Panc1 (cell line): ENCODE data around the gene CCDC148. TPM values are rescaled to one million over a fixed set of nuclear protein-coding genes. Genes with fewer than 3 reads are reported as not detected.

Experiments used
- ATAC-seq: fragments of 200-7000 bp; cut with Tn5 transposase; 2 replicates; pipeline ENCODE4 v1.9.1; 2020; ENCODE audit warnings: mild to moderate bottlenecking, moderate library complexity
- BruUV-seq: library from RNA; stranded (reverse); fragments of 400-500 nt; replicated peaks from 2 replicates; lab custom pipeline; 2021; lab: Mats Ljungman, UMichigan
- CTCF ChIA-PET: fragments of 300-600 bp; sonication (Branson Sonifier 250); formaldehyde crosslinking; loops from one replicate; lab custom pipeline; 2022; ENCODE audit warnings: antibody characterized with exemption; lab: Charles Lee
- POLR2A ChIA-PET: fragments of 300-600 bp; sonication (Branson Sonifier 250); formaldehyde crosslinking; loops from one replicate; lab custom pipeline; 2022; ENCODE audit warnings: antibody characterized with exemption; lab: Charles Lee
- DNase-seq: peaks from one replicate; pipeline ENCODE4 v3.0.0-alpha.2; 2010; ENCODE audit warnings: low read depth, low spot score
- H3K27ac ChIP-seq: 2 replicates; pipeline ENCODE4 v1.5.1; 2011; ENCODE audit warnings: mild to moderate bottlenecking, low read length, inconsistent platforms
- H3K27me3 ChIP-seq: fragments of 200-500 bp; sonication (Bioruptor generic); 2 replicates; pipeline ENCODE4 v1.6.0; 2014; ENCODE audit warnings: low read length, inconsistent platforms; ENCODE audit not compliant: control insufficient read depth, insufficient read depth
- H3K36me3 ChIP-seq: fragments of 200-500 bp; sonication (Bioruptor generic); 2 replicates; pipeline ENCODE4 v1.5.1; 2014; ENCODE audit warnings: inconsistent platforms, mild to moderate bottlenecking, low read length, moderate library complexity; ENCODE audit not compliant: control insufficient read depth, insufficient read depth
- H3K4me1 ChIP-seq: 2 replicates; pipeline ENCODE4 v1.5.1; 2011; ENCODE audit warnings: inconsistent platforms, mild to moderate bottlenecking, low read length, moderate library complexity; ENCODE audit not compliant: control insufficient read depth, insufficient read depth
- H3K4me3 ChIP-seq, 2 experiments: 2 replicates each; pipeline ENCODE4 v1.5.1; 2011 to 2012; ENCODE audit warnings: low read depth in 2 of 2, low read length in 2 of 2, mild to moderate bottlenecking in 2 of 2, inconsistent platforms in 1 of 2, moderate library complexity in 1 of 2
- H3K9me3 ChIP-seq: fragments of 200-500 bp; sonication (Bioruptor generic); 2 replicates; pipeline ENCODE4 v1.5.1; 2014; ENCODE audit warnings: low read depth, mild to moderate bottlenecking, inconsistent platforms, low read length, moderate library complexity; ENCODE audit not compliant: control insufficient read depth, insufficient read depth
- POLR2AphosphoS5 ChIP-seq: IDR thresholded peaks from 2 replicates; pipeline ENCODE4 v1.6.1; 2012; ENCODE audit warnings: mild to moderate bottlenecking, low read depth, low read length, moderate library complexity
- SIN3A ChIP-seq: IDR thresholded peaks from 2 replicates; pipeline ENCODE4 v1.6.1; 2012; ENCODE audit warnings: low read depth, mild to moderate bottlenecking, low read length, moderate library complexity, borderline replicate concordance; ENCODE audit not compliant: insufficient read depth
- TCF7L2 ChIP-seq: IDR thresholded peaks from 2 replicates; pipeline ENCODE4 v1.6.1; 2011; ENCODE audit warnings: mild to moderate bottlenecking, low read depth, low read length, inconsistent platforms
- in situ Hi-C: cut with HindIII; loops from 2 replicates; pipeline ENCODE4 v1.10.0; 2016; ENCODE audit warnings: low sequenced_read_pairs, low pct_unique_long_range_greater_than_20kb
- intact Hi-C: fragments of 100-400 bp; cut with micrococcal nuclease; formaldehyde crosslinking; loops from one replicate; pipeline ENCODE4 v1.10.0; 2022; ENCODE audit not compliant: unreplicated experiment
- total RNA-seq: library from RNA; stranded (reverse); gene quantifications from one replicate; pipeline ENCODE4 v1.2.1, GENCODE V29; 2021; ENCODE audit not compliant: unreplicated experiment
- TF ChIP-seq, protein P1 (sequence below): fragments of 450-650 bp; IDR thresholded peaks from 2 replicates; pipeline ENCODE4 v1.5.1; 2017; ENCODE audit warnings: mild to moderate bottlenecking
- TF ChIP-seq, protein P2 (sequence below), 2 experiments: IDR thresholded peaks; 2 replicates each; pipeline ENCODE4 v1.6.1; 2011 to 2012; ENCODE audit warnings: low read depth in 2 of 2, control low read depth in 1 of 2, low read length in 1 of 2, mild to moderate bottlenecking in 1 of 2, moderate library complexity in 1 of 2; ENCODE audit not compliant: insufficient read depth in 1 of 2

CCDC148 gene
- total RNA-seq, 1 experiment from 2014 or later: 0.92 TPM

DNA sequence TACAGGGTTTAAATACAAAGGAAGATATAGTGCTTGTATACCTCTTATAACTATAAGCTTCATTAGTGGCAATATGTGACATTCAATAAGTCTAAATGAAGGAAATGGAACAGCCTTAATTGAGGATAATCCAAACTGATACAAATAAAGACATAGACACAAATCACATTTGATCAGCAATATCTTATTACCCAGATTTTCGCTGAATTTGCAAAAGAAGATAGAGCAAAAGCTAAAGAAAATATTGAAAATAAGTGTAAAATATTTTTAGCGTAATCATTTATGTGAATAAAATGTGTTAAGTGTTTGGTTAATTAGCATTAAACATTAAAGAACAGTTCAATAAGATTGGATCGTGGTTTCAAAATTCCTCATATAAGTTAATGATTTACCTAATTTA lies 51.2 kb downstream of the CCDC148 start:
- CTCF ChIA-PET: no interaction called here
- Histone ChIP-seq H3K4me1 (no peaks in the 10 kb centered on the region; the same call in 1 of the 2 replicates), H3K4me3 (no peak overlapping the region), H3K36me3 (no peaks in the 10 kb centered on the region), H3K9me3 (no peaks in the 10 kb centered on the region), H3K27me3 (no peaks in the 10 kb centered on the region), H3K27ac (no peak overlapping the region)
- no TSS peak for BruUV-seq
- DNase-seq (no peak), ATAC-seq (no peak)
- intact Hi-C loops (no loop called here), in situ Hi-C loops (no loop called here)
- POLR2A ChIA-PET: no interaction called here
- TF ChIP-seq, protein P1, sequence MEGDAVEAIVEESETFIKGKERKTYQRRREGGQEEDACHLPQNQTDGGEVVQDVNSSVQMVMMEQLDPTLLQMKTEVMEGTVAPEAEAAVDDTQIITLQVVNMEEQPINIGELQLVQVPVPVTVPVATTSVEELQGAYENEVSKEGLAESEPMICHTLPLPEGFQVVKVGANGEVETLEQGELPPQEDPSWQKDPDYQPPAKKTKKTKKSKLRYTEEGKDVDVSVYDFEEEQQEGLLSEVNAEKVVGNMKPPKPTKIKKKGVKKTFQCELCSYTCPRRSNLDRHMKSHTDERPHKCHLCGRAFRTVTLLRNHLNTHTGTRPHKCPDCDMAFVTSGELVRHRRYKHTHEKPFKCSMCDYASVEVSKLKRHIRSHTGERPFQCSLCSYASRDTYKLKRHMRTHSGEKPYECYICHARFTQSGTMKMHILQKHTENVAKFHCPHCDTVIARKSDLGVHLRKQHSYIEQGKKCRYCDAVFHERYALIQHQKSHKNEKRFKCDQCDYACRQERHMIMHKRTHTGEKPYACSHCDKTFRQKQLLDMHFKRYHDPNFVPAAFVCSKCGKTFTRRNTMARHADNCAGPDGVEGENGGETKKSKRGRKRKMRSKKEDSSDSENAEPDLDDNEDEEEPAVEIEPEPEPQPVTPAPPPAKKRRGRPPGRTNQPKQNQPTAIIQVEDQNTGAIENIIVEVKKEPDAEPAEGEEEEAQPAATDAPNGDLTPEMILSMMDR: no peak
- no peak for TF ChIP-seq TCF7L2
- TF ChIP-seq, protein P2, sequence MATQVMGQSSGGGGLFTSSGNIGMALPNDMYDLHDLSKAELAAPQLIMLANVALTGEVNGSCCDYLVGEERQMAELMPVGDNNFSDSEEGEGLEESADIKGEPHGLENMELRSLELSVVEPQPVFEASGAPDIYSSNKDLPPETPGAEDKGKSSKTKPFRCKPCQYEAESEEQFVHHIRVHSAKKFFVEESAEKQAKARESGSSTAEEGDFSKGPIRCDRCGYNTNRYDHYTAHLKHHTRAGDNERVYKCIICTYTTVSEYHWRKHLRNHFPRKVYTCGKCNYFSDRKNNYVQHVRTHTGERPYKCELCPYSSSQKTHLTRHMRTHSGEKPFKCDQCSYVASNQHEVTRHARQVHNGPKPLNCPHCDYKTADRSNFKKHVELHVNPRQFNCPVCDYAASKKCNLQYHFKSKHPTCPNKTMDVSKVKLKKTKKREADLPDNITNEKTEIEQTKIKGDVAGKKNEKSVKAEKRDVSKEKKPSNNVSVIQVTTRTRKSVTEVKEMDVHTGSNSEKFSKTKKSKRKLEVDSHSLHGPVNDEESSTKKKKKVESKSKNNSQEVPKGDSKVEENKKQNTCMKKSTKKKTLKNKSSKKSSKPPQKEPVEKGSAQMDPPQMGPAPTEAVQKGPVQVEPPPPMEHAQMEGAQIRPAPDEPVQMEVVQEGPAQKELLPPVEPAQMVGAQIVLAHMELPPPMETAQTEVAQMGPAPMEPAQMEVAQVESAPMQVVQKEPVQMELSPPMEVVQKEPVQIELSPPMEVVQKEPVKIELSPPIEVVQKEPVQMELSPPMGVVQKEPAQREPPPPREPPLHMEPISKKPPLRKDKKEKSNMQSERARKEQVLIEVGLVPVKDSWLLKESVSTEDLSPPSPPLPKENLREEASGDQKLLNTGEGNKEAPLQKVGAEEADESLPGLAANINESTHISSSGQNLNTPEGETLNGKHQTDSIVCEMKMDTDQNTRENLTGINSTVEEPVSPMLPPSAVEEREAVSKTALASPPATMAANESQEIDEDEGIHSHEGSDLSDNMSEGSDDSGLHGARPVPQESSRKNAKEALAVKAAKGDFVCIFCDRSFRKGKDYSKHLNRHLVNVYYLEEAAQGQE (IDR thresholded peaks at IDR 0.05; ENCODE audit: insufficient read depth in 1 of 2, low read depth in 2 of 2, low read length in 1 of 2): no peak
- TF ChIP-seq SIN3A: no peak
- TF ChIP-seq POLR2AphosphoS5: no peak

DNA sequence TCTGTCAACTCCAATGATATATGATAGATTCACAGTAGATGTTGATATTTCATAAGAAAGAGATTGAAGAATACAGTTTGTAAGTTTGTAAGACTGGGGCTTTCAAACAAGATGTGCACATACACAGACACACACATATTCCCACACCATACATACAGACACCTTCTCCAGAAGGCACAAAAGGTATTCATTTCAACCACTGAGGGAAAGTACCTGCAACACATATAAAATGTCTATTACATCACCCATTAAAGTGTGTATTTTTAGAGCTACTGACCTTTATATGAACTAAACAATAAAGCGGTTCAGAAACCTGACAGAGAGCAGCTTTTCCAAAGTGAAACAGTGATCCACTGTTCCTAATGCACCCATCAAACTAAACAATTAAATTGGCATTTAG lies 53.3 kb downstream of the CCDC148 start:
- Histone ChIP-seq H3K9me3 (no peaks in the 10 kb centered on the region), H3K4me3 (no peak overlapping the region), H3K4me1 (no peaks in the 10 kb centered on the region; the same call in 1 of the 2 replicates), H3K36me3 (no peaks in the 10 kb centered on the region), H3K27ac (no peak overlapping the region), H3K27me3 (no peaks in the 10 kb centered on the region)
- ChIA-PET POLR2A (no interaction called here), CTCF (no interaction called here)
- TF ChIP-seq, protein P1: no peak
- TF ChIP-seq POLR2AphosphoS5 (no peak), TCF7L2 (no peak), SIN3A (no peak)
- TF ChIP-seq, protein P2 (IDR thresholded peaks at IDR 0.05; ENCODE audit: insufficient read depth in 1 of 2, low read depth in 2 of 2, low read length in 1 of 2): no peak
- no TSS peak for BruUV-seq
- in situ Hi-C loops (no loop called here), intact Hi-C loops (no loop called here)
- DNase-seq: no peak
- ATAC-seq: no peak
